Measurements from ENCODE around the gene ANO7.

The ANO7 gene

DNA sequence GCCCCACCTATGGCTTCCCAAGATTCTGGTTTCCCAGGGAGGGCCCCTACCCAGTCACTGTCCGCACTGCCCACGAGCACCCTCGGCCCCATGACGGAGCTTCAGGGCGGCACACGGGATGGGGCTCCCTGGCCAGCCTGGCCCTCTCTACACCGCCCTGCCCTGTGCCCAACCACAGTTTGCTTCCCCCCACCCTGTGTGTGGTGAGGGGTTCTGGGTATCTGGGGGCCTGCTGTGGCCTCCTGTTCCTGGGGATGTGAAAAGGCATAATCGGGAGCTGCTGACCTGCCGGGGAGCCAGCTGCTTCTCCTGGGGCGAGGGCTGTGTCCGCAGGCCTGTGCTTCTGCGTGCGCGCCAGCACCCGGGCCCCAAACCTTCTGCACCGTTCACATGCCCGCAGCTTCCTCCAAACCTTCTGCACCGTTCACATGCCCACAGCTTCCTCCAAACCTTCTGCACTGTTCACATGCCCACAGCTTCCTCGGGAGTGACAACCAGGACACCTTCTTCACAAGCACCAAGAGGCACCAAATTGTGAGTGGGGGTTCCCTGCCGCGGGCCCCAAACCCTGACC is 12.4 kb downstream of the ANO7 start:
- peak overlapping the region; percentile 72 for H3K27ac ChIP-seq
- TF ChIP-seq ZFX (IDR thresholded peaks at IDR 0.05), result no peak
- TF ChIP-seq, protein P1, sequence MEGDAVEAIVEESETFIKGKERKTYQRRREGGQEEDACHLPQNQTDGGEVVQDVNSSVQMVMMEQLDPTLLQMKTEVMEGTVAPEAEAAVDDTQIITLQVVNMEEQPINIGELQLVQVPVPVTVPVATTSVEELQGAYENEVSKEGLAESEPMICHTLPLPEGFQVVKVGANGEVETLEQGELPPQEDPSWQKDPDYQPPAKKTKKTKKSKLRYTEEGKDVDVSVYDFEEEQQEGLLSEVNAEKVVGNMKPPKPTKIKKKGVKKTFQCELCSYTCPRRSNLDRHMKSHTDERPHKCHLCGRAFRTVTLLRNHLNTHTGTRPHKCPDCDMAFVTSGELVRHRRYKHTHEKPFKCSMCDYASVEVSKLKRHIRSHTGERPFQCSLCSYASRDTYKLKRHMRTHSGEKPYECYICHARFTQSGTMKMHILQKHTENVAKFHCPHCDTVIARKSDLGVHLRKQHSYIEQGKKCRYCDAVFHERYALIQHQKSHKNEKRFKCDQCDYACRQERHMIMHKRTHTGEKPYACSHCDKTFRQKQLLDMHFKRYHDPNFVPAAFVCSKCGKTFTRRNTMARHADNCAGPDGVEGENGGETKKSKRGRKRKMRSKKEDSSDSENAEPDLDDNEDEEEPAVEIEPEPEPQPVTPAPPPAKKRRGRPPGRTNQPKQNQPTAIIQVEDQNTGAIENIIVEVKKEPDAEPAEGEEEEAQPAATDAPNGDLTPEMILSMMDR (conservative IDR thresholded peaks at IDR 0.05), result no peak

DNA sequence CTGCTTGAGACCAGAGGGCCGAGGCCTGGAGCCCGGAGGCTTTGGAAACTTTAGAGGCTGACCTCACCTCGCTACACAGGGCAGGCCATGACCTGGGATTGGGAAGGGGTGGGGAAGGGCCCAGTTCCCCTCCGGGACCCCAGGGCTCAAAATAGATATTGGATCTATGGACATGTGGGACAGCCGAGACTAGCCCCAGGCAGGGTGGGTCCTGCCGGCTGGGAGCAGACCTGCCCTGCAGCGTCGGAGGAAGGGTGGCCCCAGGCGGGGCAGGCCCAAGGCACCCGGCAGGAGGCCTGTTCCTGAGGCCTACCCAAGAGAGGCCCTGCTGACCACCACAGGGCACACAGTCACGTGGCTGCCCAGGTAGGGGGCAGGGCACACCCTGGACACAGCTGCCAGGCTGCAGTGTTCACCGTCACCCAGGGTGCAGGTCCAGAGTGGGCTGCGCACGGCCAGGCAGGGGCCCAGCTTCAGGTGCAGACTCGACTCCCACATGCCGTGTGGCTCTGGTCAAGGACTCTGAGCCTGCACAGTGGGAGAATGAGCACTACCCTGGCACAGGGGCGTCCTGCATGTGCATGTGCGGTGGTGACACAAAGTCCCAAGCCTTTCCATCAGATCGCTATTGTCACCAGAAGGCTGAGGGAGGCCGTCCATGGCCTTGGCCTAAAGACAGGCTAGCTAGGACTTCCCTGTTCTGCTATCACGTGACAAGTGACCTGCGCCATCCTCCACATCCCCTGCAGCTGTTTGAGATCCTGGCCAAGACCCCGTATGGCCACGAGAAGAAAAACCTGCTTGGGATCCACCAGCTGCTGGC is 13.2 kb downstream of the ANO7 start:
- TF ChIP-seq ZFX (IDR thresholded peaks at IDR 0.05), result no peak
- TF ChIP-seq, protein P1 (conservative IDR thresholded peaks at IDR 0.05), result no peak
- H3K27ac ChIP-seq, result peak overlapping the region; percentile 72

DNA sequence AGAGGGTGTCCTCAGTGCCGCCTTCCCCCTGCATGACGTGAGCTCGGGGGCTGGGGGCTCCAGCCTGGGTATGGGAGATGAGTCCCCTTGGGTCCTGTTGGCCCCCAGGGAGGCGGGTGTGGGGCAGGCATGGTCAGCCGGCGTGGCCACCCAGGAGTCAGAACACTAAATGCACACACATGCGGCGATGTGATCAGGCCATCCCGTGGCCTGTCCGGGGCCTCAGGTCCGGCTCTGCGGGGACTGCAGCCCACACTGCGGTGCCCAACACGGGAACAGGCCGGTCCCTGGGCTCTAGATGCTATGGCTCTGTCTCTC is 13.8 kb downstream of the ANO7 start:
- no peak for TF ChIP-seq ZFX (IDR thresholded peaks at IDR 0.05)
- TF ChIP-seq, protein P1 (conservative IDR thresholded peaks at IDR 0.05), result no peak
- H3K27ac ChIP-seq, result no peak overlapping the region

DNA sequence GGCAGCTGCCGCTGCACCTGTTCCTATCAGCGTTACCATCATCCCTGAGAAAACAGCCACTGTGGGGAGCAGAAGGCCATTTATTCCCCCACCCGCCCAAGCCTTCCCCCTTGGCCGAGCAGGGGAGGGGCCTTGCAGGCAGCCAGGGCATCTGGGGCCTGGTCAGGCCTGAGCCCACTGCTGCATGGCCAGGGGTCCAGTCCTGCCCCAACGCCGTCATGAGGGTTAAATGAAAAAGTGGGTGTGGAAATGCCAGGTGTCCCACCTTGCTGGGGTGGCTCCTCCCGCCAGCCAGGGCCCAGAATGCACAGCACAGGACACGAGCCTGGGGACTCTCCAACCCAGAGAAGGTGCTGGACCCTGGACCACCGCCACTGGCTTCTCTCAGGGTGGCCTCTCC is 14.2 kb downstream of the ANO7 start:
- H3K27ac ChIP-seq, result no peak overlapping the region
- no peak for TF ChIP-seq ZFX (IDR thresholded peaks at IDR 0.05)
- TF ChIP-seq, protein P1 (conservative IDR thresholded peaks at IDR 0.05), result no peak

DNA sequence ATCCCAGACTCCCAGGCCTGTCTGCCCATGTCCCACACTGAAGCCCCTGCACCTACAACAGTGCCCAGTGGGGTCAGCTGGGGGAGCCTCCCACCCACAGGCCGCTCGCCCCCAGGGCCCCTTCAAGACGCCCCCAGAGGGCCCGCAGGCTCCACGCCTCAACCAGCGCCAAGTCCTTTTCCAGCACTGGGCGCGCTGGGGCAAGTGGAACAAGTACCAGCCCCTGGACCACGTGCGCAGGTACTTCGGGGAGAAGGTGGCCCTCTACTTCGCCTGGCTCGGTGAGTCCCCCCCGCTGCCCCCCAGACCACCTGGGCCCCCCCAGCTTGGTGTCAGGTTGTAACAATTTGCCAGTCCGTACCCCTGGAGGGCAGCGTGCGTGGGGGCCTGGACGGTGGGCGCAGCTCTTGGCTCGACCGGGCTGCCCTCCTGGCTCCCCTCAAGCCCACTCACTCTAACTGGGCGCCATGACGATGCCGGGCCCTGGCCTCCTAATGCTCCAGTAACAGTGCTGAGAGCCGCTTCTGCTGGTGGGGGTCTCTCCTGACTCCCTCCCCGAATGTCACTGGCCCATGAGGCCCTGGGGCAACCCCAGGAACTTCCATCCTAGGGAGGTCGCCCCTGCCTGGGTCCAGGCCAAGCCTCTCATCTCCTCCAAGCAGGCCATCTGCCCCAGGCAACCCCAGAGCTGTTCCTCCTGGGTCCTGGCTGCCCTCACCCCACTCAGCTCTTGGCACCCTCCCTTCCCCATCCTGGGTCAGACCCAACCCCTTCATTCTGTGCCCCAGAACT is 14.9 kb downstream of the ANO7 start:
- TF ChIP-seq, protein P1 (conservative IDR thresholded peaks at IDR 0.05), result no peak
- no peak for TF ChIP-seq ZFX (IDR thresholded peaks at IDR 0.05)
- H3K27ac ChIP-seq, result no peak overlapping the region

DNA sequence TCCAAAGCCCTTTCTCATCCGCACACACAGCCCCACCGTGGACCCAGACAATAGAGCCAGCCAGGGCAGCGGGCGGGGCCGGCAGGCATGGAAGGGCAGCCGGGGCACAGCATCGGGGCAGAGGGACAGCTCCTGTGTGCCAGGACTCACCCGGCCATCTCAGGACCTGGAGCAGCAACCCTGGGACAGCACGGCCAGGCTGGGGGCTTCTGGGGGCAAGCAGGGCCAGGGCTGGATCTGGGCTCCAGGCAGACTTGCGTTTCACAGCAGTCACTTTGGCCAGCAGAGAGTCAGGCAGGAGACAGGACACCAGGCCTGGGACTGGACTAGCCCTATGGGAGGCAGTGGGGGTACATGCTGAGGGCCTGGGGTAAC is 15.5 kb downstream of the ANO7 start:
- no peak overlapping the region for H3K27ac ChIP-seq
- TF ChIP-seq ZFX (IDR thresholded peaks at IDR 0.05), result no peak
- TF ChIP-seq, protein P1 (conservative IDR thresholded peaks at IDR 0.05), result no peak

DNA sequence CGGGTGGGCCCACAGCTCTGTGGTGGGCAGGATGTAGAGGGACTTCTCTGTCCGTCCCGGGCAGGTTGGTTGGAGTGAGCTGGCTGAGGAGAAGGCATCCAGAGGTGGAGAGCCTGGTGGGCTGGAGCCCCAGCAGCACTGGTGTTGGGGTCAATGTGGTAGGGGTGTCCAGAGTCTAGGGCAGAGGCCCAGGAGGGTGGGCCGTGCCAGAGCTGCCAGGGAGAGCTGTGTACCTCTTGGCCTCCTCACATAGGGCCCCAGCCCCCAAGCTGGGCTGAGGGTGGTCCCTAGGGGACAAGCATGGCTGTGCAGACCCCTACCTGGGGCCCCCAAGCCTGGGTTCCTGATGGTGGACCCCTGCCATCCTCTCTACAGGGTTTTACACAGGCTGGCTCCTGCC is 16.0 kb downstream of the ANO7 start:
- TF ChIP-seq ZFX (IDR thresholded peaks at IDR 0.05), result no peak
- TF ChIP-seq, protein P1 (conservative IDR thresholded peaks at IDR 0.05), result no peak
- H3K27ac ChIP-seq, result no peak overlapping the region

Measured in C4-2B (cell line).